Keratinocyte (primary cell): ENCODE data around the gene VANGL2. TPM values are rescaled to one million over a fixed set of nuclear protein-coding genes. Genes with fewer than 3 reads are reported as not detected.

Experiments used
- DNase-seq: peaks from one replicate; pipeline ENCODE4 v3.0.0-alpha.2; 2011; ENCODE audit warnings: low read depth, missing footprints, low spot score
- FAIRE-seq: peaks from 2 replicates; lab custom pipeline; 2011; peaks lifted over from hg19 to GRCh38; lab: Jason Lieb, UNC
- H2AFZ ChIP-seq: 2 replicates; pipeline ENCODE4 v1.6.0; 2012; ENCODE audit warnings: low read length, control low read depth, inconsistent platforms; ENCODE audit not compliant: control insufficient read depth
- H3K27ac ChIP-seq: 2 replicates; pipeline ENCODE4 v1.5.1; 2011; ENCODE audit warnings: low read length; ENCODE audit not compliant: control insufficient read depth, insufficient read depth
- H3K27me3 ChIP-seq: 3 replicates; pipeline ENCODE4 v1.6.0; 2011; ENCODE audit warnings: low read length; ENCODE audit not compliant: control insufficient read depth, insufficient read depth; ENCODE audit errors: extremely low read depth
- H3K36me3 ChIP-seq, 2 experiments: 2 replicates in 1 of 2; 3 replicates in 1 of 2; pipeline ENCODE4 v1.5.1; 2011; ENCODE audit warnings: low read length in 2 of 2, mild to moderate bottlenecking in 1 of 2; ENCODE audit not compliant: control insufficient read depth in 2 of 2, insufficient read depth in 2 of 2; ENCODE audit errors: extremely low read depth in 1 of 2
- H3K4me1 ChIP-seq: 3 replicates; pipeline ENCODE4 v1.5.1; 2011; ENCODE audit warnings: low read length; ENCODE audit not compliant: control insufficient read depth, insufficient read depth; ENCODE audit errors: extremely low read depth
- H3K4me2 ChIP-seq: 3 replicates; pipeline ENCODE4 v1.6.0; 2011; ENCODE audit warnings: low read depth, low read length; ENCODE audit not compliant: control insufficient read depth, insufficient read depth; ENCODE audit errors: extremely low read depth
- H3K4me3 ChIP-seq, 3 experiments: fragments of 200-600 bp in 1 of 3; sonication (generic) in 1 of 3; 2 replicates in 2 of 3; 3 replicates in 1 of 3; pipeline ENCODE4 v1.5.1; 2011 to 2016; ENCODE audit warnings: low read length in 3 of 3, mild to moderate bottlenecking in 3 of 3, control low read depth in 2 of 3, inconsistent platforms in 1 of 3, low read depth in 1 of 3, mixed read lengths in 1 of 3, mixed run types in 1 of 3, moderate library complexity in 1 of 3; ENCODE audit not compliant: control insufficient read depth in 2 of 3, insufficient read depth in 2 of 3; ENCODE audit errors: extremely low read depth in 1 of 3
- H3K79me2 ChIP-seq: 2 replicates; pipeline ENCODE4 v1.6.0; 2012; ENCODE audit warnings: low read length; ENCODE audit not compliant: control insufficient read depth, insufficient read depth
- H3K9ac ChIP-seq: 3 replicates; pipeline ENCODE4 v1.6.0; 2011; ENCODE audit warnings: low read length; ENCODE audit not compliant: control insufficient read depth, insufficient read depth; ENCODE audit errors: extremely low read depth
- H3K9me1 ChIP-seq: 3 replicates; pipeline ENCODE4 v1.6.0; 2011; ENCODE audit warnings: low read length; ENCODE audit not compliant: control insufficient read depth, insufficient read depth; ENCODE audit errors: extremely low read depth
- H3K9me3 ChIP-seq: 2 replicates; pipeline ENCODE4 v1.5.1; 2012; ENCODE audit warnings: low read depth, low read length; ENCODE audit not compliant: control insufficient read depth
- H4K20me1 ChIP-seq: 3 replicates; pipeline ENCODE4 v1.6.0; 2011; ENCODE audit warnings: low read length; ENCODE audit not compliant: control insufficient read depth, insufficient read depth; ENCODE audit errors: extremely low read depth
- EZH2 ChIP-seq: IDR thresholded peaks from one replicate; pipeline ENCODE4 v1.6.1; 2012; ENCODE audit warnings: inconsistent platforms, mild to moderate bottlenecking, low read length, moderate library complexity
- dilution Hi-C: fragments of 300-500 bp; cut with MboI; formaldehyde crosslinking; loops from one replicate; pipeline ENCODE4 v1.7.0; 2020; ENCODE audit warnings: low sequenced_read_pairs; ENCODE audit not compliant: extremely low pct_ligation_motif_present
- polyA plus RNA-seq, 5 experiments: library from polyadenylated mRNA; depleted of rRNA in 3 of 5; stranded (reverse) in 3 of 5; stranded (forward) in 1 of 5; unstranded in 1 of 5; fragments of >200 nt; gene quantifications; 1 replicate in 1 of 5; 2 replicates in 3 of 5; 3 replicates in 1 of 5; pipeline versions ENCODE4 v1.2.1 to v1.2.3, GENCODE V29; 2011 to 2012; ENCODE audit warnings: missing spikeins in 2 of 5, low read depth in 1 of 5, low replicate concordance in 1 of 5
- TF ChIP-seq, protein P1 (sequence below), 3 experiments: IDR thresholded peaks in 1 of 3; conservative IDR thresholded peaks in 1 of 3; optimal IDR thresholded peaks in 1 of 3; 2 replicates in 2 of 3; 3 replicates in 1 of 3; pipeline versions ENCODE3 to v1.5.1; 2011; ENCODE audit warnings: low read length in 3 of 3, mild to moderate bottlenecking in 3 of 3, moderate library complexity in 2 of 3, control low read depth in 1 of 3, inconsistent platforms in 1 of 3; ENCODE audit not compliant: insufficient read depth in 2 of 3; ENCODE audit errors: extremely low read depth in 1 of 3

The VANGL2 gene
- polyA plus RNA-seq, 1 donor (not counting 4 experiments of a cell fraction or from before 2014, with no cell fraction given): 10.9 TPM

- Histone ChIP-seq H3K36me3 (no peaks in the 10 kb centered on the region), H2AFZ (no peak overlapping the region), H3K9ac (no peak overlapping the region), H3K4me2 (no peak overlapping the region), H4K20me1 (no peaks in the 10 kb centered on the region), H3K4me3 (no peak overlapping the region), H3K79me2 (no peaks in the 10 kb centered on the region), H3K27ac (no peak overlapping the region), H3K9me3 (no peaks in the 10 kb centered on the region), H3K9me1 (no peaks in the 10 kb centered on the region), H3K27me3 (no peaks in the 10 kb centered on the region), H3K4me1 (peaks cover 6% of the 10 kb centered on the region)
- dilution Hi-C loops: no loop called here
- FAIRE-seq (no peak), DNase-seq (no peak)
- TF ChIP-seq EZH2: no peak
- TF ChIP-seq, protein P1, sequence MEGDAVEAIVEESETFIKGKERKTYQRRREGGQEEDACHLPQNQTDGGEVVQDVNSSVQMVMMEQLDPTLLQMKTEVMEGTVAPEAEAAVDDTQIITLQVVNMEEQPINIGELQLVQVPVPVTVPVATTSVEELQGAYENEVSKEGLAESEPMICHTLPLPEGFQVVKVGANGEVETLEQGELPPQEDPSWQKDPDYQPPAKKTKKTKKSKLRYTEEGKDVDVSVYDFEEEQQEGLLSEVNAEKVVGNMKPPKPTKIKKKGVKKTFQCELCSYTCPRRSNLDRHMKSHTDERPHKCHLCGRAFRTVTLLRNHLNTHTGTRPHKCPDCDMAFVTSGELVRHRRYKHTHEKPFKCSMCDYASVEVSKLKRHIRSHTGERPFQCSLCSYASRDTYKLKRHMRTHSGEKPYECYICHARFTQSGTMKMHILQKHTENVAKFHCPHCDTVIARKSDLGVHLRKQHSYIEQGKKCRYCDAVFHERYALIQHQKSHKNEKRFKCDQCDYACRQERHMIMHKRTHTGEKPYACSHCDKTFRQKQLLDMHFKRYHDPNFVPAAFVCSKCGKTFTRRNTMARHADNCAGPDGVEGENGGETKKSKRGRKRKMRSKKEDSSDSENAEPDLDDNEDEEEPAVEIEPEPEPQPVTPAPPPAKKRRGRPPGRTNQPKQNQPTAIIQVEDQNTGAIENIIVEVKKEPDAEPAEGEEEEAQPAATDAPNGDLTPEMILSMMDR (optimal IDR thresholded peaks at IDR 0.05 in 1 of 3, IDR thresholded peaks at IDR 0.05 in 1 of 3, conservative IDR thresholded peaks at IDR 0.05 in 1 of 3; ENCODE audit: extremely low read depth in 1 of 3, insufficient read depth in 2 of 3, low read length in 3 of 3): no peak
Observed at GRCh38 chr1:160371756-160372155, 28.6 kb upstream of the VANGL2 start.

DNA sequence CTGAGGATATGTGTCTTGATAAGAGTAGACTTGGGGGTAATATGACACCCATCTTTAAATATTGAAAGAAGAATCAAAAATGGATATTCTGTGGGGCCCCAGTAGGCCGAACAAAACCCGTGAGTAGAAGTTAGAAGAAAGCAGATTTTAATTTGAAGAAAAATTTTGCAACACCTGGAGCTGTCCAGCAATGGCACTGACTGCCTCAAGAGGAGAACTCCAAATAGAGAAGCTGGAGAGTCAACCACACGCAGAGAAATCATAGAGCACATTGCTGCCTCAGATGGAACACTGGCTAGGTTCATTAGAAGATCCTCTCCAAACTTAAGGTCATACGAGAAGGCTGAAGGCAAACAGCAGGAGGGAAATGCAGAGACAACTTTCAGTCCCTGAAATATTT lies 26.7 kb upstream of the VANGL2 start:
- FAIRE-seq (no peak), DNase-seq (no peak)
- H3K4me2 ChIP-seq: no peak overlapping the region
- H3K4me1 ChIP-seq: peaks cover 20% of the 10 kb centered on the region
- no peak overlapping the region for H2AFZ ChIP-seq
- dilution Hi-C loops: no loop called here
- H3K27ac ChIP-seq: no peak overlapping the region
- no peaks in the 10 kb centered on the region for H3K36me3 ChIP-seq
- H3K79me2 ChIP-seq: no peaks in the 10 kb centered on the region
- no peaks in the 10 kb centered on the region for H3K9me3 ChIP-seq
- TF ChIP-seq EZH2: no peak
- TF ChIP-seq, protein P1 (optimal IDR thresholded peaks at IDR 0.05 in 1 of 3, IDR thresholded peaks at IDR 0.05 in 1 of 3, conservative IDR thresholded peaks at IDR 0.05 in 1 of 3; ENCODE audit: extremely low read depth in 1 of 3, insufficient read depth in 2 of 3, low read length in 3 of 3): no peak
- H3K4me3 ChIP-seq: no peak overlapping the region
- no peaks in the 10 kb centered on the region for H3K9me1 ChIP-seq
- no peaks in the 10 kb centered on the region for H4K20me1 ChIP-seq
- no peaks in the 10 kb centered on the region for H3K27me3 ChIP-seq
- no peak overlapping the region for H3K9ac ChIP-seq
